H1 (cell line): Measurements from ENCODE around the gene CAPZB. TPM values are rescaled to one million over a fixed set of nuclear protein-coding genes. Genes with fewer than 3 reads are reported as not detected.

Experiments used
- ASH2L ChIP-seq: fragments of 200-600, 300-600 bp; sonication (generic); IDR thresholded peaks from one replicate; pipeline ENCODE4 v1.7.1; 2017; ENCODE audit warnings: low read length
- CEBPB ChIP-seq: IDR thresholded peaks from 2 replicates; pipeline ENCODE4 v1.6.1; 2012; ENCODE audit warnings: low read depth, low read length
- CHD1 ChIP-seq: IDR thresholded peaks from 2 replicates; pipeline ENCODE4 v1.6.1; 2012; ENCODE audit warnings: low read depth, low read length, improper control_type of control experiment
- CHD2 ChIP-seq: IDR thresholded peaks from 2 replicates; pipeline ENCODE4 v1.6.1; 2012; ENCODE audit warnings: low read length, improper control_type of control experiment
- E2F6 ChIP-seq: IDR thresholded peaks from 2 replicates; pipeline ENCODE4 v1.6.1; 2012; ENCODE audit warnings: inconsistent platforms
- EGR1 ChIP-seq: IDR thresholded peaks from 2 replicates; pipeline ENCODE4 v1.6.1; 2011; ENCODE audit warnings: low read depth, low read length, borderline replicate concordance
- HDAC6 ChIP-seq: IDR thresholded peaks from one replicate; pipeline ENCODE4 v1.7.1; 2012; ENCODE audit warnings: low read depth, mild to moderate bottlenecking, inconsistent platforms, low read length, moderate library complexity
- KDM4A ChIP-seq: IDR thresholded peaks from one replicate; pipeline ENCODE4 v1.7.1; 2012; ENCODE audit warnings: low read depth, mild to moderate bottlenecking, moderate library complexity, low read length, inconsistent platforms; ENCODE audit not compliant: severe bottlenecking
- PHF8 ChIP-seq: fragments of 200-600 bp; sonication (generic); conservative IDR thresholded peaks from 2 replicates; pipeline ENCODE4 v1.7.1; 2012; ENCODE audit warnings: low read depth, mild to moderate bottlenecking, inconsistent platforms, low read length, moderate library complexity
- POLR2A ChIP-seq, 2 experiments: IDR thresholded peaks; 1 replicate in 1 of 2; 2 replicates in 1 of 2; pipeline ENCODE4 v1.6.1; 2011; ENCODE audit warnings: low read depth in 2 of 2, low read length in 2 of 2, mild to moderate bottlenecking in 2 of 2; ENCODE audit errors: control extremely low read depth in 1 of 2
- SIN3A ChIP-seq, 2 experiments: IDR thresholded peaks in 1 of 2; conservative IDR thresholded peaks in 1 of 2; 2 replicates each; pipeline ENCODE4 v1.6.1; 2011 to 2012; ENCODE audit warnings: low read length in 2 of 2, improper control_type of control experiment in 1 of 2, low read depth in 1 of 2, mild to moderate bottlenecking in 1 of 2
- SIX5 ChIP-seq: IDR thresholded peaks from 2 replicates; pipeline ENCODE4 v1.6.1; 2011; ENCODE audit warnings: mild to moderate bottlenecking, low read depth, low read length
- TAF1 ChIP-seq: IDR thresholded peaks from 2 replicates; pipeline ENCODE4 v1.6.1; 2011; ENCODE audit warnings: mild to moderate bottlenecking, low read depth, low read length
- TCF12 ChIP-seq: IDR thresholded peaks from 2 replicates; pipeline ENCODE4 v1.6.1; 2011; ENCODE audit warnings: low read depth, mild to moderate bottlenecking, low read length
- TEAD4 ChIP-seq: IDR thresholded peaks from 2 replicates; pipeline ENCODE4 v1.6.1; 2012; ENCODE audit warnings: low read depth, low read length, inconsistent platforms, mixed read lengths
- polyA plus RNA-seq, 7 experiments: library from polyadenylated mRNA; depleted of rRNA in 3 of 7; stranded (reverse) in 5 of 7; unstranded in 2 of 7; fragments of >200 nt in 5 of 7; fragments of 200-250 nt in 2 of 7; gene quantifications; 1 replicate in 5 of 7; 2 replicates in 1 of 7; 4 replicates in 1 of 7; pipeline versions ENCODE4 v1.2.1 to v1.2.3, GENCODE V29; 2011 to 2013; ENCODE audit warnings: missing spikeins in 2 of 7, mixed read lengths in 2 of 7
- total RNA-seq: library from RNA; stranded (reverse); fragmentation: NEBNext Ultra II Directional; extraction: Animal tissue kit (Norgen Biotek cat#: 25700); gene quantifications from 2 replicates; pipeline ENCODE4 v1.2.1, GENCODE V29; 2021
- TF ChIP-seq, protein P1 (sequence below): IDR thresholded peaks from 2 replicates; pipeline ENCODE4 v1.6.1; 2011; ENCODE audit warnings: low read length, improper control_type of control experiment
- TF ChIP-seq, protein P2 (sequence below), 3 experiments: IDR thresholded peaks; 1 replicate in 2 of 3; 2 replicates in 1 of 3; pipeline versions ENCODE4 v1.5.1 to v1.6.1; 2011; ENCODE audit warnings: low read length in 3 of 3, mild to moderate bottlenecking in 3 of 3, inconsistent platforms in 2 of 3, low read depth in 1 of 3, moderate library complexity in 1 of 3; ENCODE audit not compliant: insufficient read depth in 1 of 3; ENCODE audit errors: control extremely low read depth in 1 of 3
- TF ChIP-seq, protein P3 (sequence below): IDR thresholded peaks from 2 replicates; pipeline ENCODE4 v1.6.1; 2011; ENCODE audit warnings: low read depth, mild to moderate bottlenecking, low read length; ENCODE audit not compliant: insufficient read depth

The CAPZB gene
- total and polyA plus RNA-seq, 2 of the 8 experiments (the other 6 are each of a cell fraction or from before 2014, with no cell fraction given) = 162 to 371 TPM

DNA sequence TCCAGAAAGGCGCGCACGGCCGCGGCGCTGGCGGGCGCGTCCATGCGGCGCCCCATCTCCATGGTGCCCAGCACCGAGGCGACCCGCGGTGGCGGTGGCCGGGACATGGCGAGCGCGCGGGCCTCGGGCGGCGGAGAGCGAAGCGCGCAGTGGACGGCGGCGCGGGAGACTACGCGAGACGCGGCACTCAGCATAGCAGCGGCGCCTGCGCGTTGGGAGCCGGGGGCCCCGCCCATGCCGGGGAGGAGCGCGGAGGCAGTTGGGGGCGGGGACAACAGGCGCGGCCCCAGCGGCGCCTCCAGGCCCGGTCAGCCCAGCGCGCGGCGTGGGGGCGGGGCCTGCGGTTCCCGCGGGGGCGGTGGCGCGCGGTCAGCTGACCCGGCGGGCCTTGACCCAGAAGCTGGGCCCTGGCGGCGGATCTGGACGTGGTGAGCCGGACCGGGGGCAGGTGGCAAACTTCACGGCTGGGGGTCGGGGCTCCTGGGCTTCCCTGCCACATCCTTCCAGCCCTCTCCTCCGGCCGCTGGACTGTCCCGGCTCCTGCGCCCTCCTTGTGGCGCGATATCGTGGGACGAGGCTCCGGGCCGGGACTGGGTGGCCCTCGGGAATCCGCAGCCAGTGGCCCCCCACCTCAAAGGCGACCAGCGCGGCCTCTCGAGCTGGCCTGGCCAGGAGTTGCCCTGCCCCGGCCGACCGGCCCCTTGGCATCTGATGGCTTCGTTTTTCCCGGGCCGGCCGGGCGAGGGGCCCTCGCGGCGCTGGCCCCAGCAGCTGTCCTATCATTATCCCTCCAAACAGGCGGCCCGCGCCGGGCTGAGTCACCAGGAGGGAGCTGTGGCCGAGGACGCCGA lies 173.2 kb downstream of the CAPZB start, which contains the start of the genes AKR7A2 and SLC66A1 (continued):
- TF ChIP-seq, protein P1, sequence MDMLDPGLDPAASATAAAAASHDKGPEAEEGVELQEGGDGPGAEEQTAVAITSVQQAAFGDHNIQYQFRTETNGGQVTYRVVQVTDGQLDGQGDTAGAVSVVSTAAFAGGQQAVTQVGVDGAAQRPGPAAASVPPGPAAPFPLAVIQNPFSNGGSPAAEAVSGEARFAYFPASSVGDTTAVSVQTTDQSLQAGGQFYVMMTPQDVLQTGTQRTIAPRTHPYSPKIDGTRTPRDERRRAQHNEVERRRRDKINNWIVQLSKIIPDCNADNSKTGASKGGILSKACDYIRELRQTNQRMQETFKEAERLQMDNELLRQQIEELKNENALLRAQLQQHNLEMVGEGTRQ = peak; percentile 71
- TF ChIP-seq, protein P2, sequence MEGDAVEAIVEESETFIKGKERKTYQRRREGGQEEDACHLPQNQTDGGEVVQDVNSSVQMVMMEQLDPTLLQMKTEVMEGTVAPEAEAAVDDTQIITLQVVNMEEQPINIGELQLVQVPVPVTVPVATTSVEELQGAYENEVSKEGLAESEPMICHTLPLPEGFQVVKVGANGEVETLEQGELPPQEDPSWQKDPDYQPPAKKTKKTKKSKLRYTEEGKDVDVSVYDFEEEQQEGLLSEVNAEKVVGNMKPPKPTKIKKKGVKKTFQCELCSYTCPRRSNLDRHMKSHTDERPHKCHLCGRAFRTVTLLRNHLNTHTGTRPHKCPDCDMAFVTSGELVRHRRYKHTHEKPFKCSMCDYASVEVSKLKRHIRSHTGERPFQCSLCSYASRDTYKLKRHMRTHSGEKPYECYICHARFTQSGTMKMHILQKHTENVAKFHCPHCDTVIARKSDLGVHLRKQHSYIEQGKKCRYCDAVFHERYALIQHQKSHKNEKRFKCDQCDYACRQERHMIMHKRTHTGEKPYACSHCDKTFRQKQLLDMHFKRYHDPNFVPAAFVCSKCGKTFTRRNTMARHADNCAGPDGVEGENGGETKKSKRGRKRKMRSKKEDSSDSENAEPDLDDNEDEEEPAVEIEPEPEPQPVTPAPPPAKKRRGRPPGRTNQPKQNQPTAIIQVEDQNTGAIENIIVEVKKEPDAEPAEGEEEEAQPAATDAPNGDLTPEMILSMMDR (IDR thresholded peaks at IDR 0.05; ENCODE audit: control extremely low read depth in 1 of 3, insufficient read depth in 1 of 3, low read depth in 1 of 3, low read length in 3 of 3) = peak in 1 of 3 experiments; percentile 8; a peak in 1 of 4 replicates
- TF ChIP-seq TAF1 (peak; percentile 64), CHD1 (no peak), EGR1 (peak; percentile 96), CEBPB (no peak), CHD2 (peak; percentile 72; the same call in 1 of the 2 replicates), POLR2A (IDR thresholded peaks at IDR 0.05; ENCODE audit: control extremely low read depth in 1 of 2, low read depth in 2 of 2, low read length in 2 of 2) (peak in 1 of 2 experiments; percentile 65; a peak in 2 of 3 replicates), SIX5 (no peak), TCF12 (no peak), SIN3A (conservative IDR thresholded peaks at IDR 0.05 in 1 of 2, IDR thresholded peaks at IDR 0.05 in 1 of 2; ENCODE audit: low read depth in 1 of 2, low read length in 2 of 2) (peak in 1 of 2 experiments; percentile 34; a peak in 2 of 4 replicates), ASH2L (peak; percentile 25), KDM4A (peak; percentile 63), TEAD4 (peak; percentile 58; the same call in 1 of the 2 replicates), PHF8 (peak; percentile 66; the same call in 1 of the 2 replicates), HDAC6 (no peak), E2F6 (peak; percentile 73)
- TF ChIP-seq, protein P3, sequence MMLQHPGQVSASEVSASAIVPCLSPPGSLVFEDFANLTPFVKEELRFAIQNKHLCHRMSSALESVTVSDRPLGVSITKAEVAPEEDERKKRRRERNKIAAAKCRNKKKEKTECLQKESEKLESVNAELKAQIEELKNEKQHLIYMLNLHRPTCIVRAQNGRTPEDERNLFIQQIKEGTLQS = 0 out of 2 replicates have a peak, but pooled peaks have one; percentile 16
- TF ChIP-seq, all 59 proteins: peak for 17
